Fibroblast of the aortic adventitia (primary cell): ENCODE measurements around the gene TRIM24. TPM values are rescaled to one million over a fixed set of nuclear protein-coding genes. Genes with fewer than 3 reads are reported as not detected.

ENCODE experiments used
- DNase-seq: peaks from one replicate; pipeline ENCODE4 v3.0.0-alpha.2; 2010; ENCODE audit warnings: low read depth
- H3K4me3 ChIP-seq: 2 replicates; pipeline ENCODE4 v1.5.1; 2011; ENCODE audit warnings: low read depth, mild to moderate bottlenecking, control low read depth, low read length, moderate library complexity
- total RNA-seq: library from RNA; depleted of rRNA; stranded (reverse); fragments of >200 nt; gene quantifications from 2 replicates; pipeline ENCODE4 v1.2.3, GENCODE V29; 2012; ENCODE audit warnings: low replicate concordance
- TF ChIP-seq, protein P1 (sequence below): IDR thresholded peaks from 2 replicates; pipeline ENCODE4 v1.5.1; 2011; ENCODE audit warnings: mild to moderate bottlenecking, low read length, control low read depth, inconsistent platforms; ENCODE audit not compliant: insufficient read depth

The TRIM24 gene
- total RNA-seq, 1 donor: 12.6 TPM

DNA sequence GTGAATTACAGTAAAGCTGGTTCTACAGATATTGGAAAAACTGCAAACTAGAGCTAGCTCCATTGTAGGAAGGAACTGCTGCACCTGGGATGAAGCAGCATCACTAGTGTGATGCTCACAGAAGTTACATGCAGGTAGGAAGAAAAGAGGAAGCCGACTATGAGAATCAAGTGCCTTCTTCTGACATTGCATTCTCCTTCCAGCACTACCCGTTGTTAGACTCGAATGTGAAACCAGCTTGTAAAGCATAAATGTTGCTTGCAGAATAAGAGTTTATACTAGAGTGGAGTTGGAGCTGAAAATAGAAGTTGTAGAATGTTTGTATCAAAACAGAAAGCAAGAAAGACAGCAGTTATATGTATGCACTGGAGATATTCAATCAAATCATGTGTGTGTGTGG is 49.9 kb downstream of the TRIM24 start:
- TF ChIP-seq, protein P1, sequence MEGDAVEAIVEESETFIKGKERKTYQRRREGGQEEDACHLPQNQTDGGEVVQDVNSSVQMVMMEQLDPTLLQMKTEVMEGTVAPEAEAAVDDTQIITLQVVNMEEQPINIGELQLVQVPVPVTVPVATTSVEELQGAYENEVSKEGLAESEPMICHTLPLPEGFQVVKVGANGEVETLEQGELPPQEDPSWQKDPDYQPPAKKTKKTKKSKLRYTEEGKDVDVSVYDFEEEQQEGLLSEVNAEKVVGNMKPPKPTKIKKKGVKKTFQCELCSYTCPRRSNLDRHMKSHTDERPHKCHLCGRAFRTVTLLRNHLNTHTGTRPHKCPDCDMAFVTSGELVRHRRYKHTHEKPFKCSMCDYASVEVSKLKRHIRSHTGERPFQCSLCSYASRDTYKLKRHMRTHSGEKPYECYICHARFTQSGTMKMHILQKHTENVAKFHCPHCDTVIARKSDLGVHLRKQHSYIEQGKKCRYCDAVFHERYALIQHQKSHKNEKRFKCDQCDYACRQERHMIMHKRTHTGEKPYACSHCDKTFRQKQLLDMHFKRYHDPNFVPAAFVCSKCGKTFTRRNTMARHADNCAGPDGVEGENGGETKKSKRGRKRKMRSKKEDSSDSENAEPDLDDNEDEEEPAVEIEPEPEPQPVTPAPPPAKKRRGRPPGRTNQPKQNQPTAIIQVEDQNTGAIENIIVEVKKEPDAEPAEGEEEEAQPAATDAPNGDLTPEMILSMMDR: no peak
- no peak overlapping the region for H3K4me3 ChIP-seq
- DNase-seq: no peak

DNA sequence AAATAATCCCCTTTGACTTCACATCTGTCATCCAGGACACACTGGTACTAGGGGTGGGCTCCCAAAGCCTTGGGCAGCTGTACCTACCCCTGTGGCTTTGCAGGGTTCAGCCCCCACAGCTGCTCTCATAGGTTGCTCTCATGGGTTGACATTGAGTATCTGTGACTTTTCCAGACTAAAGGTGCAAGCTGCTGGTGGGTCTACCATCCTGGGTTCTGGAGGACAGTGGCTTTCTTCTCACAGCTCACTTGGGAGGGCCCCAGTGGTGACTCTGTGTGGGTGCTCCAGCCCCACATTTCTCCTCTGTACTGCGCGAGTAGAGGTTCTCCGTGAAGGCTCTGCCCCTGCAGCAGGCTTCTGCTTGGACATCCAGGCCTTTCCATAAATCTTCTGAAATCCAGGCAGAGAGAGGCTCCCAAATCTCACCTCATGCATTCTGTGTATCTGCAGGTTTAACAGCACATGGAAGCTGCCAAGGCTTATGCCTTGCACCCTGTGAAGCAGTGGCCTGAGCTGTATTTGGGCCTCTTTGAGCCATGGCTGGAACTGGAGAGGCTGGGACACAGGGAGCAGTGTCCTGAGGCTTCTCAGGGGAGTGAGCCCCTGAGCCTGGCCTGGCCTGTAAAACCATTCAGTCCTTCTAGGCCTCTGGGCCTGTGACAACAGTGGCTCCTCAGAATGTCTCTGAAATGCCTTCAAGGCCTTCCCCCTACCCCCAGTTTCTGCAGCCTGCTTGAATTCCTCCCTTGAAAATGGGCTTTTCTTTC is 52.2 kb downstream of the TRIM24 start:
- no peak for DNase-seq
- TF ChIP-seq, protein P1: no peak
- H3K4me3 ChIP-seq: no peak overlapping the region

DNA sequence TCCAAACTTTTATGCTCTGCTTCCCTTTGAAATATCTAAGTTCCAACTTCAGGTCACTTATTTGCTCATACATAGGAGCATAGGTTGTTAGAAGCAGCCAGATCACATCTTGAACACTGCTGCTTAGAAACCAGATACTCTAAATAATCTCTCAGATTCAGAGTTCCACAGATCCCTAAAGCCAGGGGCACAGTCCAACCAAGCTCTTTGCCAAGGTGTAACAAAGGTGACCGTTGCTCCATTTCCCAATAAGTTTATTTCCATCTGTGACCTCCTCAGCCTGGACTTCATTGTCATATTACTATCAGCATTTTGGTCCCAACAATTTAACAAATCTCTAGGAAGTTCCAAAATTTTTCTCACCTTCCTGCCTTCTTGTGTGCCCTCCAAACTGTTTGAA is 52.8 kb downstream of the TRIM24 start:
- no peak for DNase-seq
- H3K4me3 ChIP-seq: no peak overlapping the region
- TF ChIP-seq, protein P1: no peak

- DNase-seq: no peak
- TF ChIP-seq, protein P1: no peak
- no peak overlapping the region for H3K4me3 ChIP-seq
These were observed 53.3 kb downstream of the TRIM24 start for GRCh38 chr7:138513344-138513871.

DNA sequence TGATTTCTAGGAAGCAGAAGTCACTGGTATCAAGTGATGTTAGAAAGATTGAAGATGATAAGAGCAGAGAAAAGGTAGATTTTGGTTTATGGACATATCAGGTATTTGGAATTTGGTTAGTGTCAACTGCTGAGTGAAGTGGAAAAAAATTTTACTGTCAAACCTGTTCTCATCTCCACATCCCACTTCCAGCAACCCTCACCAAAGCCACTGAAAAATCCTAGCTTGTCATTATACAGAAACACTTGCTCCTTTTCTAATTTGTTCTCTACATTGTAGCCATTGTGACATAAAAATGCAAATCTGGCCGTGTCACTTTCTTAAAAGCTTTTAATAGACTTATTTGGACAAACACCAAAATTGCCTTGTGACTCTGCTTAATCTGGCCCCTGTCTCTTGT is 54.0 kb downstream of the TRIM24 start:
- TF ChIP-seq, protein P1: no peak
- no peak for DNase-seq
- no peak overlapping the region for H3K4me3 ChIP-seq

DNA sequence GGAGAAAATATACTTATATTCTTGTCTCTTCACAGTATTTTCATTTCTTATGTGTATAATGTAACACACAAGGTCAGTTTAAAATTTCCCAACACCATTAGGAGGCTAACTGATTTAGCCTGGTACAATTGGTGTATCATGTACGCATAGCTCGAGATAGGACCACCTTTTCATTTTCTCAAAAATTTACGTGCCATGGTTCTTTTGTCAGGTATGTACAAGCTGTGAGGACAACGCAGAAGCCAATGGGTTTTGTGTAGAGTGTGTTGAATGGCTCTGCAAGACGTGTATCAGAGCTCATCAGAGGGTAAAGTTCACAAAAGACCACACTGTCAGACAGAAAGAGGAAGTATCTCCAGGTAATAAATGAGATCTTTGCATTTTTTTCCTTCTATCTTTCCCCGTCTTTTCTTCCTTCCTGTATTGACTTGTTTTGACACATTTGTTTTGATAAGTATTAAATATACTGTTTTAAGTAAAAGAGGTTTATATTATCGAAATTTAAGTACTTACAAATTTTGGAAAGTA is 55.0 kb downstream of the TRIM24 start:
- TF ChIP-seq, protein P1: no peak
- H3K4me3 ChIP-seq: no peak overlapping the region
- no peak for DNase-seq
